Measurements from ENCODE around the gene EEIG1.
A peak's percentile ranks its signal among the peaks of the same experiment; 100 is the strongest.

Gene EEIG1

DNA sequence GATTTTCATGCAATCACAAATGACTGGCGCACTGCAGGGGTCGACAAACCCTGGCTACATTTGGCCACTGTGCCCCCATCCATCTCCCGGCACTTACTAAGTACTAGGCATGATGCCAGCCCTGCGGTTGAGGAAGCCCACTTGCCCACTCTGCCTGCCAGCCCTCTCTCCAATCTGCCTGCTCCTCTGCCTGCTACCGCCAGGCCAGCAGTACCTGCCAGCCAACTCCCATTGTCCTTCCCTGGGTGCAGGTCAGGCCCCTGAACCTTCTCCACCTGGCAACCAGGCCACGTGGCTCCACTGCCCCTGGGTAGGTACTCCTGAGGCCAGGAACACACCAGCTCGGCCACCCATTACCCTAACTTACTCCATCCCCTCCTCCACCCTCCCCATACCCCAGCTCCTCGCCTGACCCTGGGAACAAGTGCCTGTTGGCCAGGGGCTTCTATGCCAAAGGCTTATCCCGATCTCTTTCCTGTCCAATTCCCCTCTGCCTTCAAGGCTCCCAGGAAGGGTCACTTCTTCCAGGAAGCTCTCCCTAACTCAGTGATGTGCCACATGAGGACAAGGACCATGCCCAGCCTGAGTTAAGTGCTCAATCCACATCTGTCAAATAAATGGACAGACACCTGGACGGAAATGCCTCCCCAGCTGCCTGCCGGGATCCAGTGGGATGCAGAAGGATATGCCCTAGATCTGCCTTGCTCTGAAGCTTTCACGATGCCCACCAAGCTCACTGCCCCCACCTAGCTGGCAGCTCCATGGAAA is 6.6 kb downstream of the EEIG1 start:
- DNase-seq = no peak

DNA sequence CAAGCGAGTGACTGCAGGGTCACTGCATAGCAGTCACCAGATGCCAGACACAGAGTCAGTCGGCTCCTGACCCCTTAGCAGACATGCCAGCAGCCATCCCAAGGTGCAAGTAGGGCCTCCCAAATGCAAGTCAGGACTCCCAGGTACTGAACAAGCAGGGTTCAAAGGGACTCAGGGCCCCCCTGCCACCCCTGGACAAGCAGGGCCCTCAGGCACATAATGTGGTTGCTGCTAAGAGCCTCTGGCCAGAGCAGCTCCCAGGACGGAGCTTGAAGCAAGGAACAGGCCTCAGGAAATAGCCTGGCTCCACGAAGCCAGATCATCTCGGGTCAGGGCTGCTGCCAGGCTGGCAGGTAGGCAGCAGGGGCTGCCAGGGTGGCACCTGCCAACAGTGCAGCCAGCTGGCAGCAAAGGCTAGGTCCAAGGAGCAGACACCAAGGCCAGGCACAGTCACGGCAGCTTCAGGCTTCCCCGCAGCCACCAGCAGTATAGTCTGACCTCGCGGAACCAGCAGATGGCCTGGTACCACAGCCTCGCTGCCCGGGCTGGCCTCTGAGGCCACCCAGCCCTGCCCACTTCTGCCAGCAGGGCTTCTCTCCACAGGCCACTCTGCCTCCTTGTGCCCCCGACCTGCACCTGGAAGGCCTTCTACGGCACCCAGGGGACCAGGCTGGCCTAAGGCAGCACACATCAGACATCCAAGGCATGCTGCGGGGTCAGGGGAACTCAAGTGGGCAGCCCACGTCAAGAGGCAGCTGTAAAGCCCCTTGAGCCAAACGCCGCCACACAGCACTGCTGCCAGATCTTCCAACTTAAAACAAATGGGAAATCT is 7.4 kb downstream of the EEIG1 start:
- no peak for DNase-seq

DNA sequence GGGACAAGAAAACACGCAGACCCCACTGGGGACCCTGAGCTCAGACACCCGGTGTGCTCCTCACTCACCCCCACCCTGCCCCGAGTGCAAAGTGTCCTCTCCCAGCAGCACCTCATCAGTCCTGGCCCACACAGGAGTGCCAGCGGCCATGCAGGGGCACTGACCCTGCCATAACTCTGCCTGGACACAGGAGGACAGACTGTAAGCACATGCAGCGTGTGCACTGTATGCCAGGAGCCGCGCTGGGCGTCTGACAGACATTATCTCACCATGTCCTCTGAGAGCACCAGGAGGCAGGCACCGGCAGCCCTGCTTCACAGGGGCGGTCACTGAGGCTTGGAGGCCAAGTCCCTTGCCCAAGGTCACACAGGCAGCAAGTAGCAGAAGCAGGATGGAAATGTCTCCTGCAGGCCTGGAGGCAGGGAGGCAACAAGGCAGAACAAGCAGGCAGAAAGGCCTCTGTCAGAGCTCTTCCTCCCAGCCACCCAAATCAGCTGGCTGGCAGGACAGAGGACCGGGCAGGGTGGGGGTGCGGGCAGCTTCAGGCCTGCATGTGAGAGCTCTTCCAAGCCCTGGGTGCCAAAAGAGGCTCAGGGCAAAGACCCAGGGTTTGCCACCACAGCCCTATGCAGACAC is 8.4 kb downstream of the EEIG1 start:
- DNase-seq = no peak

DNA sequence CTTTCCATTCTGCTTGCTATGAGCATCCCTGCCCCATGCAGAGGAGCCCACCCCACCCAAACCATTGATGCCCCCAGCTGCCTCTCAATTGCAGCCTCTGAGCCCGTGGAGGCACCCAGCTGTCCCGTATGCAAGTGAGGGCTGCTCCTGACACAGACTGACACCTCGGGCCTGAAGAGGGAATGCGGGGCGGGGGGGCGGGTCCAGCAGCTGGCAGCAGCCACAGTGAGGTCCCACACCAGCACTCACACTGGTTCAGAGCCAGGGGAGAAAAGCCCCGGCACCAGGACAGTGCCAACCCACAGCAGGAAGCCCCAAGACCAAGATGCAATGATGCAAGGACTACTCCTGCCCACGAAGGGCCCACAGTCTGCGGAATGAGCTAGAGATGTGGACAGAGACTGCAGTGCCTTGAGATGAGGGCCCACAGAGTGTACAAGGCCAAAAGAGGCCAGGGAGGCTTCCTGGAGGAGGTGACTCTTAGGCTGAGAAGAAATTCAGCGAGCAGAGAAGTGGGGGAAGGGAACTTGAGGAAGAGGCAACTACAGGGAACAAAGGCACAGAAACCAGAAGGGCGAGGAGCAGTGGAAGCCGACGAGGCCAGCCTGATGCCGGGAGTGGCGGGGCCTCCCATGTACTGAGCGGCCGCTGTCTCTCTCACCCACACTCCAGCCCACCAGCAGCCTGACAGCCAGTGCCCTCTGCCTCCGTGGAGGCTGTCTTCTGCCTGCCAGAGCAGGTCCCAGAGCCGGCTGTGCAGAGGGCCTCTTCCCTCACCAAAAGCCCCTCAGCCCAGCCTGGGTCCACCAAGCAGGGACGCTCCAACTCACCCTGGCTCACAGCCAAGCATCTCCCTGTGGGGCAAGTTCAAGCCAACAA is 9.2 kb downstream of the EEIG1 start:
- DNase-seq = peak in 1 of 2 donors; percentile 44

DNA sequence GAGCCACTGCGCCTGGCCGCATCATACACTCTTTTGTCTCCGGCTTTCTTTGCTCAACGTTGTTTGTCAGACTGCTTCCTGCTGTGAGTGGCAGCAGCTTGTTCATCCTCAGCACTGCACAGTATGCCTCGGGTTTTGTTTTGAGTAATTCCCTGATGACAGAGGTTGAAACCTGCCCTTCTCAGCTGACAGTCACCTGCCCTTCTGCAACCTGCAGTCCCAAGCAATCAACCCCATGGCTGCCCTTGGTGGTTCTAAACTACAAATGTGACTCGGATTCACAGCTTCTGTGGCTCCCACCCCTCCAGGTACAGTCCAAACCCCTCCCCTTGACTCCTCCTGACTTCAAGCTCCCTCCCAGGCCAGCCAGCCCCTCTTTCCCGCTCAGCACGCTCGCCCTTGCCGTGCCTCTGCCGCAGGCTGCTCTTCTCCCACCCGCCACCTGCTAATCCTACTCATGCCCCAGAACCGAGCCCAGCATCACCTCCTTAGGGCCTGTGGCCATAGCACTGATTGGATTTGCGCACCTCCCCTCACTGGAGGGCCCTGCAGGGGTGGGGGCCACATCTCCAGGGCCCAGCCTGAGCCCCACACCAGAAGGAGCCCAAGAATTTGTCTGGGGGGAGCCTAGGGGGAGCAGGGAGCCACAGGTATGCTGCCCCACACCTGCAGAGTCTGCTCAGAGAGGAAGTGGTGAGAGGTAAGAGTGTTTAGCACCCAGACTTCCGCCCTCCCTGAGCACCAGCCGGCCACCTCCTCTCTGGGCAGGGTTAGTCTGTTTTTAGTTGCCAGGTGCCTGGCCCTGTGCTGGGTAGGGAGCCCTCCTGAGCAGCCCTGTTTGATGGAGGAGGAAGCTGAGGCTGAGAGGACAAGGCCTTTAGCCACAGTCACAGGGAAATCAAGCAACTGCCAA is 10.1 kb downstream of the EEIG1 start:
- DNase-seq = peak; percentile 67 to 71

DNA sequence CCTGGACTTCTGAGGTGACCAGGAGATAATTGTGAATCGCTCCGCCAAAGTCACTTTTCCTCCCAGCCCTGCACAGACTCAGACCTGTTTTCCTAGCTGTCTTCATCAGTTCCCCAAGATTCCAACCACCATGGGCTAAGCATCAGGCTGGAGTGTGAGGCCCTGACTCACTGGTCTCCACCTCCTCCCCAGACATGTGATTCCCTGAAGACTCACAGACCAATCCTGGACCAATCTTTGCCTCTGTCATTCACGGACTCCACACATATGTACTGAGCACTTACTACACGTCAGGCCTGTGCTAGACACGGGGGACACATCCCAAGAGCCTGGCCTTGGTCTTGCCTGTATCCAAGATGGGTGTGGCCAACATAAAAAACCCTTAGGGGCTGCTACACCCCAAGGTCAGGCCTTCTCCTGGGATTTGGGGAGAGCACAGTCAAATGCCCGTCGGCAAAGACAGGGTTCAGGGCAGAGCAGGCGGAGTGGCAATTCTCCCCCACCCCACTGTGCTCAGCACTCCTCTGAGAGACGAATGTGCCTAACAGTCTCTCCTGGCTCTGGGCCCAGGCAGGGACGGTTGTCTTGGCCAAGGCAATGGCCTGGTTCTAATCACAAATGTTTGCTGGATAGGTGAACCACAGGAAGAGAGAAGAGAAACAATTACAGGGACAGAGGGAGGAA is 11.9 kb downstream of the EEIG1 start:
- no peak for DNase-seq

DNA sequence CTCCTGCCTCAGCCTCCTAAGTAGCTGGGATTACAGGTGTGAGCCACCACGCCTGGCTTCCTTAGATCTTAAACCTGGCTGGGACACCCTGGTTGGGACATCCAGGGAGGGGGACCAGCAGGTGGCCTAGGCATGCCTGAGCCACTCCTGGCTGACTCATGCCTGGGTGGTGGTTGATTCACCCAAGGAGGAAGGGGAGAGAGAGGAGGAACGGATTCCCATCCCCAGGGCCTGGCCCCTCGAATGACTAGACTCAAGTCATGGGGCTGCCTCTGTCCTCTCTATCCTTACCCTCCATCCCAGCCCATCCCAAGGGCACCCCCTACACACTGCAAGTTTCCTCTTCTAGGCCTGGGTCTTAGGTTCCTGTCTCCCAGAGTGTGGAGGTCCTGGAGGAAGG is 12.7 kb downstream of the EEIG1 start:
- DNase-seq = no peak

DNA sequence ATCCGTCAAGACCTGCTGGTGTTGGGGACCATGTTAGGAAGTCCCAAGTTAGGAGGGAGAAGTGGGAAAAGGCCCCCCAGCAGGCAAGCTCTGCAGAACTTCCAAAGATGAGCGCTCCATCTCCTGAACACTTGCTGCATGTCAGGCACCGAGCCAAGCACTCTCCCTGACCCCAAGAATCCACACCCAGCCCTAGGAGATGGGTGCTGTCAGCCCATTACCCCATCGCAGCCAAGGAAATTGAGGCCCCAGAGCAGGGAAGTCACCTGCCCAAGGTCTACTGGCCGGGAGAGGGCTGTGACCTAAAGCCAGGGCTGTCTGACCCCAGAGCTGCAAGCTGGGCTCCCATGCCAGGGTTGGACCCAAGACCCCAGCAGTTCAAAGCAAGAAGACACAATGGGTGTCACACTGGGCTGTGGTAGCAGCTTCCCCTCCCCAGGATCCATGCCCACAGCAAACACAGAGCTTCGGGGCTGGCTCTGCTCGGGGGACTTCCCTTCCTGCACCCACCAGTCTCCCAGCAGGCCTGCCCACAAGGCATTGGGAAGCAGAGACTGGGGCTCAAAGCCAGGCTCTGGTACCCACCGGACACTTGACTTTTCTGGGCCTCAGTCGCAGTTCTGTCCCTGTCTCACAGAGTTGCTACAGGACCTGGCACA is 13.5 kb downstream of the EEIG1 start:
- DNase-seq = no peak

DNA sequence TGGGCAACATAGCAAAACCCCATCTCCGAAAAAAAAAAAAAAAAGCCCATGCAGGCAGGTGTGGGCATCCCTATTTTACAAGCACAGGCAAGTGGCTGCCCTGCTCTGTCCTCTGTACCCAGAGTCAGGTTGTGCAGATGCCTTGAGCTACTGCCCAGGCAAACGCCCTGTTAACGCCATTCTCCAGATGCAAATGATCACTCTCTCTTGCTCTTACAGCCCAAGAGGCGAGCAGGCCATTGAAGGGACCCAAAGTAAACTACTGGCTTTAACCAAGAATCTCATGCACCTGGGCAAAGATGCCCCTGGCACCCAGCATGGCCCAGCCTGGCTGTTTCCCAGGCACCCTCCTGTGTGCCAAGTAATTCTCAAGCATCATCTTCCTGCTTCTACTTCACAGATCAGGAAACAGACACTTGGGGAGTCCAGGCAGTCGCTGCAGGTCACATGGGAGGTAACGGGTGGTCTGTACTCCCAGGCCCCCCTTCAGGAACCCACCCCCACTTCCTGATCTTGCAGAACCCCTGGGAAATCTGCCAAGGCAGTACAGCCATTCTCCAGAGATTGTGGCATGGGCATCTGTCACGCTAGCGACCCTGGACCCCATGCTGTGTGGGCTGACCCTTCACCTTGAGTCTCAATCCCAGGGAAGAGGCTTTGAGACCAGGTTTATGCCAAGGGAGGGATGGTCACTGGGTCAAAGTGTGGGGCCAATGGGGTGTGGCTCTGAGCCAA is 14.2 kb downstream of the EEIG1 start:
- DNase-seq = no peak

DNA sequence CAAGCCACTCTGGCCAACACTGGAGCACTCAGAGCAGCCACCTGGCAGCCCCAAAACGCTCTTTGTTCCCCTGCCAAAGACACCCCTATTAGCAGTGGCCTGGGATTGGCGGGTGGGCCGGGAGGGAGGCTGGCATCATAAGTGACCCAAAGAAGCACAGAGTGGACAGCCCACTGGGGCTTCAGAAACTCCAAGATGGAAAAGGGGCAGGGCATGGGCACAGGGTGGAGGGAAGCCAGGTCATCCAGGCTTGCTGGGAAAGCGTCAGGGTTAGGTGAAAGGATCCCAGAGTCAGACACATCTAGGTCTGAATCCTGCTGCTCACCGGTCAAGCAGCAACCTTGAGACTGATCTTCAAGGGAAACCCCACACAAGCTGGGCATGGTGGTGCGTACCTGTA is 14.8 kb downstream of the EEIG1 start:
- no peak for DNase-seq

DNA sequence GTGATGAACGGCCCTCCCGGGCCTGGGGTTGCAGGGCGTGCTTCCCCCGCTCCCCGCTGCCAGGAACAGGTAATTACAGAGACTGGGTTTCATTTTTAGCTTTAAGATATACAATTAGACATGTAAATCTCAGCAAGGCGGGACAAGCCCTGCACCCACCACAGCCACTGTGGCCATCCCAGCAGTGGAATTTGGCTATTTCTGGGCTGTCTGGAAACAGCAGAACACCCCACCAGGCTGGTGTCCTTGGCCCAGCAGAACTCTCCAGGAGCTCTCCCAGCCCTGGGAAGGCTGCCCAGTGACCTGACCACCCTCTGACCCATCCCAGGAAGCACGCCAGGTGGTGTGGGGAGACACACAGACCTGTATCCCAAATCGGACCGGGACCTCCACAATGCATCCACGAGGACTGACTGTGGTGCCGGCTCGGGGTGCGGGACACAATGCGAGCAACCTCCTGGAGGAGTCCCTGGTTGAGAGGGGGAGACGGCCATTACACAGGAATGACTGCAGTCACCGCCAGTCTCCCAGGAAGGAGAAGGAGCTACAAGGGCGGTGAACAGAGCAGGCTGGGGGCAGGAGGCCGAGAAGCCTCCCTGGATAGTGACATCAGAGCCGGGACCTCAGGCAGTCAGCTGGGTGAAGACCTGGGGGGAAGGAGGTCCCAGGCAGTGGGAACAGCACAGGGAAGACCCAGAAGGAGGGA is 17.3 kb downstream of the EEIG1 start:
- DNase-seq = no peak

DNA sequence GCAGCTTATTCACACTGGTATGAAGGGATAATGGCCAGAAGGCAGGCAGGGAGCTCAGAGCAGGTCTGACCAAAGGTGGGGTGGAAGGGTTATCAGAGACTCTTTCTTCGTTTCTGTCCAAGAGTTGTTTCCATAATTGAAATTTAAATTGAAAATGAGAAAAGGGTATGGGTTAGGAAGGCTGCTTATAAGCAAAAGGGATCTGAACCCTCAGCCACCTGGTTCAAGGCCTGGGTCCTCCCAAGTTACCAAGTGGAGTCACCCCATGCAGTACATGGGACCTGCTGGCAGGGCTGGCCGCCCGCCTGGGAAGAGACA is 17.8 kb downstream of the EEIG1 start:
- no peak for DNase-seq

DNA sequence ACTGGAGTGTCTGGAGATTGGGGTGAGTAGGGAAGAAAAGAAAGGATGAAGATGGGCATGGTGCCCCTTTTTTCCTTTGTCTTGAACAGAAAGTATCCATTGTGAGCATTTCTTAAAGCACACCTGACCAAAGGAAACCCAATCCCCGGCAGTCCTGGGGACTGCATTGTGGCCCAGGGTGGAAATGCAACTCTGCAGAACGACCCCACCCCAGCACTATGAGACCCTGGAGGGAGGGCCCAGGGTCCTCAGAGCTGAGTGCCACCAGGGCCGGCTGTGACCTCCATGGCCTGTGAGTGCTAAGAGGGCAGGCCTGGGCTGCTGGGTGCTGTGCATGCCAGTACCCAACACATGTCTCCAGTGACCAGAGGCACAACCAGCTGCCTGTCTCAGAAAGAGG is 18.5 kb downstream of the EEIG1 start:
- no peak for DNase-seq

DNA sequence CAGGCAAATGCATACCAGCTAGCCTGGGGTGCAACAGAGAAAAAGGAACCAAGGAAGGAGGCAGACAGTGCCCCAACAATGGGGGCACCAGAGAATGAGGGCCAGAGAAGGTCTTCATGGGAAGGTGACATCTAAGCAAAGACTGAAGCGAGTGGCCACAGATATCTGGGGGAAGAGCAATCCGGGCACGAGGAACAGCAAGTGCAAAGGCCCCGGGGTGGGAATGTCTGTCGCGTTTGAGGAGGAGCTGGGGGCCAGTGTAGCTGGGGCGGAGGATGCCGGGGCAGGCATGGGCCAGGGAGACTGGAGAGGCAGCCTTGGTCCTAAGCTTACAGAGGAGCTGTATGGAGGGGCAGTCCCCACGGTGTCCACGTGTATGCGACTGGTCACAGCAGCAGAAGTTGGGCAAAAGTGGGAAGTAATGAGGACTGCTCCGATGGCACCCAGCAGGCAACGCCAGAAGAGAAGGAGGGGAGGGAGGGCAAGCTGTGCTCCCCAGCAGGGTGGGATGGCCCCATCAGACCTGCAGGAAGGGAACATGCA is 19.1 kb downstream of the EEIG1 start:
- no peak for DNase-seq

DNA sequence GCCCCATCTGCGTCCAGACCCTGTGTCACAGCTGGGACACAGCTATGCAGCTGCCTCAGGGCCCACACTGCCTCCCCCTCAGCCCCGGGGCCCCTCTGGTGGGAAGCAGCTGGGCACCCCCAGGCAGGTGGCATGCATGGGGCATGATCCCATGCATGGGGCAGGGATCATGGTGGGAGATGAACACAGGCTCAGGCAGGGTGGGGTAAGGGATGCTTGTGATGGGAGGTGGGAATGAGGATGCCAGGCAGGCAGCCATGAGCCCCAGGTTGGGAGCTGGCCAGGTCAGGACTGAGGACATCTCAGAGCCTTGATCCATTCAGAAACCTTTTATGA is 19.7 kb downstream of the EEIG1 start:
- DNase-seq = no peak

DNA sequence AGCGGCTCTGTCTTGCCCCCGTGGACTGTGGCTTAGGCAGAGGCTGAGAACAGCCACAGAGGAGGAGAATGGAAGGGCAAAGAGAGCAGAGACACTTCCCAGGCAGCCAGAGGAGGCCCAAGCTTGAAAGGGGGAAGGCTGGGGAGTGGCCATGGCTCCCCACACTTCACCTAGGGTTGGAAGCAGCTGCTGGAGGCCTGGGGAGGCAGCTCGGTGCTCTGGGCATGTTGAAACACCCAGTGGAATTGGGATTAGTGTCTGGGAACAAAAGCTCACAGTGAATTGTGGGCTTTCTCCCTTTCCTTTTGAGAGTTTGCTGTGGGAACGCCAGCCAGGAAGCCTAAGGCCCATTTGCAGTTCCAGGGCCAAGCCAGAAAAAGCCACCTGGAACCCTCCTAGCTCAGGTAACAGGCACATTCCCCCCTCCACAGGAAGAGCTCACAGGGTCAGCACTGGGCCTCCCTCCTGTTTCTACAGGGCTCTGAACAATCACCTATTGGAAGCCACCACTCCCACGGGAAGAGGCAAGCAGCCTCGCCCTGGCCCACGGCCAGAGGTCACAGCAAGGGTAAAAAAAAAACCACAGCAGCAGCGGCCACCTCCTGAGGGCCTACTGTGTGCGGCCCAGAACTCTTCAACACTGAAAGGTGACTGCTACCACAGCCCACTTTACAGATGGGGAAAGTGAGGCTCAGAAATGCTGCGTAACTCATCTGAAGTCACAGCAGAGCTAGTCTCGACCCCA is 20.2 kb downstream of the EEIG1 start:
- DNase-seq = no peak

DNA sequence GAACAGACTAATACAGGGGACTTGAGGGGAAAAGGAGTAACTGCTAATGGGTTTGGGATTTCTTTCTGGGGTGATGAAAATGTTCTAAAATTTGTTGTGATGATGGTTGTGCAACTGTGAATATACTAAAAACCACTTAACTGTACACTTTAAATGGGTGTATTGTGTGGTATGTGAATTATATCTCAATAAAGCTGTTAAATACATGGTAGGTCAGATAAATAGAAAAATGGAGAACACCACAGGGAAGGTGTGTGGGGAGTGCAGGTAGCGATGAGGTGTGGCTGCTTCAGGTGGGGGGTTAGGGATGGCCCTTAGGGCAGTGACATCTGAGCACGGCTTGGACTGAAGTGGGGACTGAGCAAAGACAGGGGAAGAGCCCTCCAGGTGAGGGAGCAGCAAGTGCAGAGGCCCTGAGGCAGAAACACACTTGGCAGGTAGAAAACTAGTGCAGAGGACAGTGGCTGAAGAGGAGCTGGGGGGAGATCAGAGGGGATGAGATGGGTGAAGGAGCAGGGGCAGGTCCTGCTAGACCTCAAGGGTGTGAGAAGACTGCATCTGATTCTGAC is 20.9 kb downstream of the EEIG1 start:
- no peak for DNase-seq

DNA sequence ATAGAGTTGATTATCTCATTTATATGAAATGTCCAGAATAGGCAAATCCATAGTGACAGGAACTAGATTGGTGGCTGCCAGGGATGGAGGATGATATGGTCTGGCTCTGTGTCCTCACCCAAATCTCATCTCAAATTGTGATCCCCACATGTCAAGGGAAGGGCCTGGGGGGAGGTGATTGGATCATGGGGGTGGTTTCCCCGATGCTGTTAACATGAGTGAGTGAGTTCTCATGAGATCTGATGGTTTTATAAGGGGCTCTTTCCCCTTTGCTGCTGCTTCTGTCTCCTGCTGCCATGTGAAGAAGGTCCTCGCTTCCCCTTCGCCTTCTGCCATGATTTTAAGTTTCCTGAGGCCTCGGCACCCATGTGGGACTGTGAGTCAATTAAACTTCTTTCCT is 21.4 kb downstream of the EEIG1 start:
- DNase-seq = no peak

Data from CD4-positive, alpha-beta T cell treated with Interleukin-1 beta for 1 hour (primary cell).